Epithelial cell of esophagus (primary cell): ENCODE measurements around the gene BTBD19.
"Not testable (repeated sequence)": the region's sequence is repeated elsewhere in the genome, so short reads cannot be mapped to it uniquely, and the experiment has no call there.

Experiments used
- DNase-seq: peaks from one replicate; pipeline ENCODE4 v3.0.0; 2010; ENCODE audit warnings: low read depth
- H3K4me3 ChIP-seq: 2 replicates; pipeline ENCODE4 v1.5.1; 2011; ENCODE audit warnings: mild to moderate bottlenecking, low read length, control low read depth
- CTCF ChIP-seq: IDR thresholded peaks from 2 replicates; pipeline ENCODE4 v1.5.1; 2011; ENCODE audit warnings: low read depth, mild to moderate bottlenecking, low read length, control low read depth, inconsistent platforms; ENCODE audit not compliant: insufficient read depth; ENCODE audit errors: missing control alignments

Gene BTBD19

GRCh38 chr1:44820328-44821239, 12.3 kb downstream of the BTBD19 start:
- no peak for DNase-seq
- peak overlapping the region; percentile 62 for H3K4me3 ChIP-seq
- TF ChIP-seq CTCF: no peak

GRCh38 chr1:44821240-44821715, 13.0 kb downstream of the BTBD19 start:
- H3K4me3 ChIP-seq: no peak overlapping the region
- TF ChIP-seq CTCF: no peak
- no peak for DNase-seq

- H3K4me3 ChIP-seq: no peak overlapping the region
- no peak for TF ChIP-seq CTCF
- DNase-seq: no peak
Measured at GRCh38 chr1:44822131-44822701, 13.9 kb downstream of the BTBD19 start.

- TF ChIP-seq CTCF: no peak
- DNase-seq: no peak
- no peak overlapping the region for H3K4me3 ChIP-seq
Measured at GRCh38 chr1:44822981-44823451, 14.7 kb downstream of the BTBD19 start.

GRCh38 chr1:44824392-44824791, 16.1 kb downstream of the BTBD19 start:
- DNase-seq, H3K4me3 ChIP-seq: not testable (repeated sequence)

GRCh38 chr1:44826375-44827196, 18.3 kb downstream of the BTBD19 start:
- no peak overlapping the region for H3K4me3 ChIP-seq
- TF ChIP-seq CTCF: no peak
- no peak for DNase-seq
